ENCODE measurements around the gene KLF14. TPM values are rescaled to one million over a fixed set of nuclear protein-coding genes. Genes with fewer than 3 reads are reported as not detected.
A peak's percentile ranks its signal among the peaks of the same experiment; 100 is the strongest.

KLF14 gene
- total and polyA plus RNA-seq, 7 experiments from 2014 or later, result 0.37 TPM; not detected in 6

GRCh38 chr7:130740606-130741005 lies 6.6 kb upstream of the KLF14 start:
- DNase-seq, result no peak
- H3K9me3 Mint-ChIP-seq, result peaks cover 0 to 17% (median 2%) of the 10 kb centered on the region in 11 donors
- H3K27me3 Mint-ChIP-seq, result peaks cover 37 to 55% (median 51%) of the 10 kb centered on the region in 5 donors
- no peaks in the 10 kb centered on the region for H3K36me3 Mint-ChIP-seq
- Histone ChIP-seq H3K9me3 (ENCODE audit: control insufficient read depth in 2 of 3, low read length in 3 of 3) (no peaks in the 10 kb centered on the region), H3K27me3 (ENCODE audit: control insufficient read depth in 2 of 2, insufficient read depth in 2 of 2, low read length in 2 of 2) (peaks cover 10 to 26% of the 10 kb centered on the region in 2 donors), H3K4me1 (ENCODE audit: control insufficient read depth in 2 of 2, insufficient read depth in 2 of 2, low read length in 2 of 2) (no peaks in the 10 kb centered on the region), H3K27ac (ENCODE audit: low read depth, low read length) (no peak overlapping the region), H3K4me3 (ENCODE audit: low read length) (no peak overlapping the region), H3K36me3 (ENCODE audit: control insufficient read depth in 2 of 3, insufficient read depth in 3 of 3, low read length in 3 of 3) (no peaks in the 10 kb centered on the region)
- H3K4me3 Mint-ChIP-seq, result no peak overlapping the region
- POLR2A ChIA-PET, result no interaction called here
- intact Hi-C loops (cut with micrococcal nuclease), result no loop called here
- H3K27ac Mint-ChIP-seq, result no peak overlapping the region
- CTCF ChIA-PET, result no interaction called here
- H3K4me1 Mint-ChIP-seq, result no peaks in the 10 kb centered on the region
- peak; percentile 60 for ATAC-seq

DNA sequence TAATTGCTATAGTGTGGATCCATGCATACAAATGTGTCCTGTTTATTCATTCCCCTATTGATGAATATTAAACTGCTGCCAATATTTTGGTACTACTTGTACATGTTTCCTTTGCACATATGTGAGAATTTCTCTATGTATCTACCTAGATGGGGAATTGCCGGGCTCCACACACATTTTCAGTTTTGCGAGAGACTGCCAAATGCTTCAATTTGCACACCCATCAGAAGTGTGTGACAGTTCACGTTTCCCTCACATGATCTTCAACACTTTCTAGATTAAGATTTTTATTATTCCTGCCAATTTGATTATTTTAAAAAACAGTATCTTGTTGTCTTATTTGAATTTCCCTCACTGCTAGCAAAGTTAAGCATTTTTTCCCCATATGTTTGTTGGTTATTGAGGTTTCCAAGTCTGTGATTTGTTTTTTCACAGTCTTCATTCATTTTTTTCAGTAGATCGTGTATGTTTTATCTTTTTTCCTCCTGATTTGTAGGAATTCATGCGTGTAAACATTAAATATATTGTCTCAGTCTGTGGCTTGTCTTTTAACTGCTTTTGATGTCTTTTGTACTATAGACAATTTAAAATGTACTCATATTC lies 2.4 kb upstream of the KLF14 start:
- peaks cover 0 to 4% of the 10 kb centered on the region in 2 donors for H3K4me1 ChIP-seq (ENCODE audit: control insufficient read depth in 2 of 2, insufficient read depth in 2 of 2, low read length in 2 of 2)
- no peak overlapping the region for H3K4me3 ChIP-seq (ENCODE audit: low read length)
- peaks cover 0 to 9% (median 8%) of the 10 kb centered on the region in 7 donors for H3K4me1 Mint-ChIP-seq
- intact Hi-C loops (cut with micrococcal nuclease), result no loop called here
- H3K36me3 Mint-ChIP-seq, result peaks cover 0 to 5% (median 0%) of the 10 kb centered on the region in 5 donors
- no peak overlapping the region for H3K27ac ChIP-seq (ENCODE audit: low read depth, low read length)
- H3K36me3 ChIP-seq (ENCODE audit: control insufficient read depth in 2 of 3, insufficient read depth in 3 of 3, low read length in 3 of 3), result peaks cover 0 to 4% (median 0%) of the 10 kb centered on the region in 3 experiments
- peaks cover 26 to 53% of the 10 kb centered on the region in 2 donors for H3K27me3 ChIP-seq (ENCODE audit: control insufficient read depth in 2 of 2, insufficient read depth in 2 of 2, low read length in 2 of 2)
- DNase-seq (no peak), ATAC-seq (no peak)
- CTCF ChIA-PET, result no interaction called here
- no peak overlapping the region for H3K27ac Mint-ChIP-seq
- no peak overlapping the region for H3K4me3 Mint-ChIP-seq
- H3K9me3 Mint-ChIP-seq, result peaks cover 0 to 52% (median 20%) of the 10 kb centered on the region in 11 donors
- peaks cover 51 to 63% (median 57%) of the 10 kb centered on the region in 5 donors for H3K27me3 Mint-ChIP-seq
- POLR2A ChIA-PET, result no interaction called here
- H3K9me3 ChIP-seq (ENCODE audit: control insufficient read depth in 2 of 3, low read length in 3 of 3), result peaks cover 0 to 20% (median 10%) of the 10 kb centered on the region in 3 experiments

GRCh38 chr7:130734815-130735716 lies 1.1 kb upstream of the KLF14 start:
- intact Hi-C loops (cut with micrococcal nuclease), result loop anchor here in 1 of 2 donors (5.0 kb wide), 1 partner anchor 68 kb away; the partner anchor contains the start of gene COPG2
- Mint-ChIP-seq H3K4me1 (peaks cover 0 to 9% (median 8%) of the 10 kb centered on the region in 7 donors), H3K27ac (peak overlapping the region in 3 of 9 donors; percentile 25 to 78 (median 47)), H3K4me3 (peak overlapping the region; percentile 79 to 91 (median 86)), H3K36me3 (peaks cover 0 to 9% (median 3%) of the 10 kb centered on the region in 5 donors), H3K27me3 (peaks cover 64 to 76% (median 71%) of the 10 kb centered on the region in 5 donors), H3K9me3 (peaks cover 0 to 58% (median 25%) of the 10 kb centered on the region in 11 donors)
- H3K4me1 ChIP-seq (ENCODE audit: control insufficient read depth in 2 of 2, insufficient read depth in 2 of 2, low read length in 2 of 2), result peaks cover 0 to 4% of the 10 kb centered on the region in 2 donors
- H3K9me3 ChIP-seq (ENCODE audit: control insufficient read depth in 2 of 3, low read length in 3 of 3), result peaks cover 0 to 21% (median 10%) of the 10 kb centered on the region in 3 experiments
- ATAC-seq (no peak), DNase-seq (peak in 2 of 9 donors; percentile 9 to 10)
- ChIA-PET POLR2A (no interaction called here), CTCF (no interaction called here)
- H3K27me3 ChIP-seq (ENCODE audit: control insufficient read depth in 2 of 2, insufficient read depth in 2 of 2, low read length in 2 of 2), result peaks cover 26 to 55% of the 10 kb centered on the region in 2 donors
- no peak overlapping the region for H3K27ac ChIP-seq (ENCODE audit: low read depth, low read length)
- peaks cover 0 to 4% (median 0%) of the 10 kb centered on the region in 3 experiments for H3K36me3 ChIP-seq (ENCODE audit: control insufficient read depth in 2 of 3, insufficient read depth in 3 of 3, low read length in 3 of 3)
- peak overlapping the region; percentile 38 for H3K4me3 ChIP-seq (ENCODE audit: low read length)

DNA sequence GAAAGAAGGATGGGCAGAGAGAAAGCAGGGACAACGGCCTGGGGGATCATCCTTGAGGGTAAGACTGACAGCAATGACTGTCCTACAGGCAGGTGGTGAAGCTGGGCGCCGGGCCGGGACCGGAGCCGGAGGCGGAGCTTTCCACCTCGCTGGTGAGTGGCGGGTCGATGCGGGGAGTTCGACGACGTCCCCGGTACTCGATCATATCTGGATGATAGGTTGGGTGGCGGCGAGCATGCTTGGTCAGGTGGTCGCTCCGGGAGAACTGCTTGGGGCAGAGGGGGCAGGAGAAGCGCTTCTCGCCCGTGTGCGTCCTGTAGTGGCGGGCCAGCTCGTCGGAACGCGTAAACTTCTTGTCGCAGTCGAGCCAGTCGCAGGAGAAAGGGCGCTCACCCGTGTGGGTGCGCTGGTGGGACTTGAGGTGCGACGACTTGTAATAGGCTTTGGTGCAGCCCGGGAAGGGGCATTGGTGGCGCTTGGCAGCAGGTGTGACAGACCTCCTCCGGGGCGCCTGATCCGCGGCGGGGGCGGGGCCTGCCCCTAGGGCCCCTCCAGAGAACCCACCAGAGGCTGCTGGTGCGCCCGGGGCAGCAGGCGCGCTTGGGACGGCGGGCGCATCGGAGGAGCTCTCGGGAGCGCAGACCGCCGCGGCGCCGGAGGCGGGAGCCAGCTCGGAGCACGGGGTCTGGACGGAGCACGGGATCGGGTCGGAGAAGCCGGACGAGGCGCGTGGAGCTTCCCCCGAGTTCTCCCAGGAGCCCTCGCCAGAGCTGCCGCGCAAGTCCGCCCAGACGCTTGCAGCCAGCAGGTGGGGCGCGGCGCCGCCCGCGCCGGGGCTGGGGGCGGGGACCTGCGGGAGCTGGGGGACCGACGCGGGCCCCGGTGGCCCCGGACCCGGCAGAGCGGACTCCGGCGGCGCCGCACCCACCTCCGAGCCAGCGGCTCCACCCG lies 752 bp downstream of the KLF14 start:
- Histone ChIP-seq H3K4me1 (ENCODE audit: control insufficient read depth in 2 of 2, insufficient read depth in 2 of 2, low read length in 2 of 2) (peaks cover 0 to 4% of the 10 kb centered on the region in 2 donors), H3K36me3 (ENCODE audit: control insufficient read depth in 2 of 3, insufficient read depth in 3 of 3, low read length in 3 of 3) (peaks cover 0 to 4% (median 0%) of the 10 kb centered on the region in 3 experiments), H3K27me3 (ENCODE audit: control insufficient read depth in 2 of 2, insufficient read depth in 2 of 2, low read length in 2 of 2) (peaks cover 30 to 51% of the 10 kb centered on the region in 2 donors), H3K4me3 (ENCODE audit: low read length) (no peak overlapping the region), H3K27ac (ENCODE audit: low read depth, low read length) (no peak overlapping the region), H3K9me3 (ENCODE audit: control insufficient read depth in 2 of 3, low read length in 3 of 3) (peaks cover 0 to 21% (median 10%) of the 10 kb centered on the region in 3 experiments)
- intact Hi-C loops (cut with micrococcal nuclease), result loop anchor here in 1 of 2 donors (5.0 kb wide), 1 partner anchor 66 kb away; the partner anchor contains the start of gene COPG2
- Mint-ChIP-seq H3K27ac (peak overlapping the region in 1 of 9 donors; percentile 9), H3K9me3 (peaks cover 0 to 62% (median 25%) of the 10 kb centered on the region in 11 donors), H3K36me3 (peaks cover 3 to 9% (median 4%) of the 10 kb centered on the region in 5 donors), H3K4me1 (peaks cover 0 to 9% (median 8%) of the 10 kb centered on the region in 7 donors), H3K4me3 (peak overlapping the region; percentile 55 to 83 (median 68)), H3K27me3 (peaks cover 81 to 91% (median 84%) of the 10 kb centered on the region in 5 donors)
- ChIA-PET CTCF (interaction anchor here (0.7 to 0.8 kb wide), 2 partner anchors 9 to 1299 kb away, joined by 3 read pairs; partner anchors contain the start of gene STRIP2), POLR2A (no interaction called here)
- ATAC-seq, result peak; percentile 70
- peak in 3 of 9 donors; percentile 2 to 26 (median 15) for DNase-seq

DNA sequence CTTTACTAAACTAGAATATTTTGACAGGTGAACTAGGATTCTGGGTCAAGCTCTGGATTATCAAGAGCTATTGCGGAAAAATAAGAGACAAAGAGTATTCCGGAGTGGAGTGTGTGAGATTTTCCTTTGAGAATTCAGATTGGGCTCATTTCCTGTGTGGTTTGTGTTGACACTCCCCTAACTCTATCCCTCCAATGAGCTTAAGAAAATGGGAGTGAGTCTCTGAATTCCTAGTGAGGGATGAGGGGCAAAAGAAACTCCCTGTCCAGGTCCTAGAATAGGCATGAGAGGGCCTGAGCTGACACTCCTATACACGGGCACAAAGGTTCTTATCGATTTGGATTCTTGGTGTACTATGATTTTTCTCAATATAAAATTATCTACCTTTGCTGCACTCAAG lies 10.2 kb downstream of the KLF14 start:
- ChIA-PET POLR2A (no interaction called here), CTCF (no interaction called here)
- Mint-ChIP-seq H3K9me3 (no peaks in the 10 kb centered on the region), H3K36me3 (no peaks in the 10 kb centered on the region), H3K27ac (no peak overlapping the region), H3K4me1 (no peaks in the 10 kb centered on the region), H3K27me3 (peaks cover 30 to 51% (median 41%) of the 10 kb centered on the region in 5 donors), H3K4me3 (no peak overlapping the region)
- Histone ChIP-seq H3K4me1 (ENCODE audit: control insufficient read depth in 2 of 2, insufficient read depth in 2 of 2, low read length in 2 of 2) (no peaks in the 10 kb centered on the region), H3K4me3 (ENCODE audit: low read length) (no peak overlapping the region), H3K27me3 (ENCODE audit: control insufficient read depth in 2 of 2, insufficient read depth in 2 of 2, low read length in 2 of 2) (peaks cover 3 to 6% of the 10 kb centered on the region in 2 donors), H3K9me3 (ENCODE audit: control insufficient read depth in 2 of 3, low read length in 3 of 3) (no peaks in the 10 kb centered on the region), H3K27ac (ENCODE audit: low read depth, low read length) (no peak overlapping the region), H3K36me3 (ENCODE audit: control insufficient read depth in 2 of 3, insufficient read depth in 3 of 3, low read length in 3 of 3) (no peaks in the 10 kb centered on the region)
- DNase-seq, result no peak
- intact Hi-C loops (cut with micrococcal nuclease), result no loop called here
- no peak for ATAC-seq
